Measurements from ENCODE around the gene DNM2. TPM values are rescaled to one million over a fixed set of nuclear protein-coding genes. Genes with fewer than 3 reads are reported as not detected.

Gene DNM2
- total RNA-seq, 1 donor from 2014 or later: 117 TPM

GRCh38 chr19:10677751-10678150, 40.1 kb upstream of the DNM2 start:
- Mint-ChIP-seq H3K4me3 (no peak overlapping the region), H3K4me1 (no peaks in the 10 kb centered on the region), H3K27ac (ENCODE audit: unreplicated experiment) (no peak overlapping the region), H3K36me3 (ENCODE audit: low read depth) (peaks cover 22% of the 10 kb centered on the region), H3K27me3 (ENCODE audit: low read depth) (peaks cover 2% of the 10 kb centered on the region), H3K9me3 (no peaks in the 10 kb centered on the region)
- TF ChIP-seq CTCF (conservative IDR thresholded peaks at IDR 0.05): no peak
- DNase-seq (ENCODE audit: low read depth, low spot score): no peak

- peaks cover 2% of the 10 kb centered on the region for H3K27me3 Mint-ChIP-seq (ENCODE audit: low read depth)
- peaks cover 18% of the 10 kb centered on the region for H3K36me3 Mint-ChIP-seq (ENCODE audit: low read depth)
- peak overlapping the region; percentile 27 for H3K4me3 Mint-ChIP-seq
- H3K4me1 Mint-ChIP-seq: no peaks in the 10 kb centered on the region
- H3K27ac Mint-ChIP-seq (ENCODE audit: unreplicated experiment): no peak overlapping the region
- DNase-seq (ENCODE audit: low read depth, low spot score): no peak
- H3K9me3 Mint-ChIP-seq: no peaks in the 10 kb centered on the region
- TF ChIP-seq CTCF (conservative IDR thresholded peaks at IDR 0.05): no peak
Observed at GRCh38 chr19:10678813-10679212, 39.1 kb upstream of the DNM2 start.

- no peaks in the 10 kb centered on the region for H3K4me1 Mint-ChIP-seq
- peaks cover 21% of the 10 kb centered on the region for H3K36me3 Mint-ChIP-seq (ENCODE audit: low read depth)
Observed at GRCh38 chr19:10679743-10680142, 38.1 kb upstream of the DNM2 start.

GRCh38 chr19:10680545-10681135, 37.2 kb upstream of the DNM2 start:
- Mint-ChIP-seq H3K4me1 (no peaks in the 10 kb centered on the region), H3K4me3 (no peak overlapping the region), H3K9me3 (no peaks in the 10 kb centered on the region), H3K27me3 (ENCODE audit: low read depth) (peaks cover 2% of the 10 kb centered on the region), H3K27ac (ENCODE audit: unreplicated experiment) (no peak overlapping the region), H3K36me3 (ENCODE audit: low read depth) (peaks cover 18% of the 10 kb centered on the region)
- TF ChIP-seq CTCF (conservative IDR thresholded peaks at IDR 0.05): no peak
- DNase-seq (ENCODE audit: low read depth, low spot score): no peak

More at GRCh38 chr19:10679743-10680142, 38.1 kb upstream of the DNM2 start:
- Mint-ChIP-seq H3K27me3 (ENCODE audit: low read depth) (peaks cover 2% of the 10 kb centered on the region), H3K4me3 (no peak overlapping the region), H3K9me3 (no peaks in the 10 kb centered on the region), H3K27ac (ENCODE audit: unreplicated experiment) (no peak overlapping the region)
- no peak for TF ChIP-seq CTCF (conservative IDR thresholded peaks at IDR 0.05)
- DNase-seq (ENCODE audit: low read depth, low spot score): no peak

GRCh38 chr19:10681658-10682057, 36.2 kb upstream of the DNM2 start:
- peaks cover 18% of the 10 kb centered on the region for H3K36me3 Mint-ChIP-seq (ENCODE audit: low read depth)
- no peak for DNase-seq (ENCODE audit: low read depth, low spot score)
- no peak overlapping the region for H3K4me3 Mint-ChIP-seq
- H3K27ac Mint-ChIP-seq (ENCODE audit: unreplicated experiment): no peak overlapping the region
- peaks cover 2% of the 10 kb centered on the region for H3K27me3 Mint-ChIP-seq (ENCODE audit: low read depth)
- no peak for TF ChIP-seq CTCF (conservative IDR thresholded peaks at IDR 0.05)
- no peaks in the 10 kb centered on the region for H3K9me3 Mint-ChIP-seq
- H3K4me1 Mint-ChIP-seq: no peaks in the 10 kb centered on the region
